GM18951 (cell line): ENCODE data around the gene SERHL2.
A peak's percentile ranks its signal among the peaks of the same experiment; 100 is the strongest.
"Not testable (repeated sequence)": the region's sequence is repeated elsewhere in the genome, so short reads cannot be mapped to it uniquely, and the experiment has no call there.

Experiments
- POLR2A ChIP-seq: IDR thresholded peaks from 4 replicates; pipeline ENCODE4 v1.6.1; 2011; ENCODE audit warnings: mild to moderate bottlenecking; ENCODE audit not compliant: insufficient read length, insufficient read depth; ENCODE audit errors: extremely low read depth
- in situ Hi-C: fragments of 300-500 bp; cut with MboI; formaldehyde crosslinking; loops from one replicate; pipeline ENCODE4 v1.12.0; 2022; ENCODE audit warnings: low sequenced_read_pairs, mixed read lengths, inconsistent platforms; ENCODE audit not compliant: unreplicated experiment

SERHL2 gene

GRCh38 chr22:42553475-42554361, at the start of gene SERHL2:
Gene SERHL2 (plus strand): TSS chr22:42553956. CDS start chr22:42554021, 65 bp downstream.
- in situ Hi-C loops = no loop called here
- TF ChIP-seq POLR2A = no peak

DNA sequence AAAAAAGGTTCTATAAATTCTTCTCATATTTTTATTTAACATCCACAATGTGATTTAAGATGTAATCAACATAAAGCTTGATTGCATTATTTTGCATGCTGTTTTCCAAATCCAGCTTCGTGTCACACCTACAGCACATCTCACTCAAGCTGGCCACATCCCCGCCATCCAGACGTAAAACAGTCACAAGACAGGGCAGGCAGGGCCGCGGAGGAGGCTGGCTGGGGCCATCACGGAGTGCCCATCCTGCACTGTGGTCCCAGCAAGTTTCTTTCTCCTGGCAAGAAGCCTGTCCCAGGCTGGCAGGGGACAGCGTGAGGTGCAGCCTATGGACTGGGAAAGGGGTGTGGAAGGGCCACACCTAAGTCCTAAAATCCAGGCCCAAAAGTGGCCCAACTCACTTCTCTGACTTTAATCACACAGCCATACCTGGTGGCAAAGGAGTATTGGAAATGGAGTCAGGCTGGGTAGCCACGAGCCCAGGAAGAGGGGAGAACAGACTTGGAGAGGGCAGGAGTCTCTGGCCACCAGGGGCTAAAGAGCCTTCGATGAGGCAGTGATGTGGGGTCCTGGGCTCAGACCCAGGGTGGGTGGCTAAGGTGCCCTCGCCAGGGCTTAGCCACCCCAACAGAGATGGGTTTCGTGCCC, 45.3 kb upstream of the SERHL2 start:
- in situ Hi-C loops = not testable (repeated sequence)

GRCh38 chr22:42508975-42509364, 44.8 kb upstream of the SERHL2 start:
- in situ Hi-C loops = not testable (repeated sequence)

DNA sequence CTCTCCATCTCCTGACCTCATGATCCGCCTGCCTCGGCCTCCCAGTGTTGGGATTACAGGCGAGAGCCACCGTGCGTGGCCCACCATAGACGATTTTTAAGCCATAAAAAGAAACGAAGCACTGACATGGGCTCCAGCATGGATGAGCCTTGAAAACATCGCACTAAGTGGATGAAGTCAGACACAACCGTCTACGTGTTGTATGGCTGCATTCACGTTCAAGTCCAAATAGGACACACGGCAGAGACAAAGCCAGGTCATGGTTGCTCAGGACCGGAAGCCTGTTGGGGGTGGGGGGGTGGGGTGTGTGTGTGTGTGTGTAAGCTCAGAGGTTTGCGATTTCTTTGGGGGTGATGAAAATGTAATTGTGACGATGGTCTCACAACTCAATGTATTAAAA, 44.2 kb upstream of the SERHL2 start:
- in situ Hi-C loops = no loop called here
- no peak for TF ChIP-seq POLR2A

DNA sequence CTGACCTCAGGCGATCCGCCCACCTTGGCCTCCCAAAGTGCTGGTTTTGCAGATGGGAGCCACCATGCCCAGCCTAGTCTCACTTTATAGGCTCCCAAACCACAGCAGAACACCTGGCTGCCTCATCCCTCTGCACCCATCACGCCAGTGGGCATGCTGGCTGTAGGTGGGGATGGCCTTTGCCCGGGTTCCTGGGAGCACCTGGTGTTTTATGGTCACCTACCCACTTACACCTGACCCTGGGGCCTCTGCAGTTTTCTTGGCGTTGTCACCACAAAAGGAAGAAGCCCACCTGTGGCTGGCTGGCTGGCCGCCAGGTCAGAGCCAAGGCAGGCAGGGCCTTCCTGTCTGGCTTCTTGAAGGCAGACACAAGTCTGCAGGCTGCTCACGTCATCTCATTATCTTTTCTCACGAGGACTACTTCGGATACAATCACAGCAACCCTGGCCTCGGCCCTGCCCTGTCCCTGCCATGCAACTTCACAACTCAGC, 42.3 kb upstream of the SERHL2 start:
- in situ Hi-C loops = no loop called here
- TF ChIP-seq POLR2A = no peak

GRCh38 chr22:42512273-42512990, 41.3 kb upstream of the SERHL2 start:
- in situ Hi-C loops = not testable (repeated sequence)

- in situ Hi-C loops = not testable (repeated sequence)
These were observed 39.4 kb upstream of the SERHL2 start for GRCh38 chr22:42514331-42514730.

DNA sequence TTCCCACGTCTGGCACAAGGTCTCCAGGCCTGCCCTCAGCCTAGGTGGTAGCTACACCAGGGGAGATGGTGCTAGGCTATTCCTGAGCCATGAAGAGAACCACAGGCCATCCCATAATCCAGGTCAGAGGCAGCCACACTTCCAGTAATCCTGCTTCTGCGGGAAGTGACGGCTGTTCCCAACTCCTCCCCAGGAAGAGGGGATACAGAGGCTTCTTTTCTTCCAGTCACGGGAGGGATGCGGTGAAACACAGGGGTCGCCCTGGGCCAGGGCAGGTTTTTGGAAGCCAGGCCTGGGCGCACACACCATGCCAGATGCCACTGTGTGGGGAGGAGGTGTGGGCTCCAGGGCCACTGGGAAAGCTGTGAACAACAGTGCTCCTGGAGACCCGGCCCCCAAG, 38.5 kb upstream of the SERHL2 start:
- in situ Hi-C loops = loop anchor here (5.0 kb wide), 1 partner anchor 67 kb away; no protein-coding TSS in a partner anchor

DNA sequence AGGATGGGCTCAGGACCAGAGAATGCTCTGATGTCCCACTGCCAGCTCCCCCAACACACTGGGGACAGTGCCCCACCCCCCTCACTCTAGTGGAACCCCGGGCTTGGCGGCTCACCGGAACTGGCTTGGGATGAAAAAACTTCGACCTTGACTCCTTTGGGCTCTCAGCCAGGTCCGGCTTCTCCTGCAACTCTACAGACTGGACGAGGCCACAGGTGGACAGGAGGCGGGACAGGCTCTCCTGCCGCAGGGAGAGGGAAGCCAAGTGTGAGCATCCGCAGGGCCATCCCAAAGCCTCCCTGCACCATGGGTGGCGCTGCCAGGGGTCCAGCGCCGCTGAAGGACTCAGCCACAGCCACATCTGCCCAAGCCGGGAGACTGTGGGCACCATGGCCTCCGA, 37.9 kb upstream of the SERHL2 start:
- no peak for TF ChIP-seq POLR2A
- in situ Hi-C loops = loop anchor here (5.0 kb wide), 1 partner anchor 66 kb away; no protein-coding TSS in a partner anchor

- in situ Hi-C loops = loop anchor here (5.0 kb wide), 1 partner anchor 65 kb away; no protein-coding TSS in a partner anchor
These were observed 36.7 kb upstream of the SERHL2 start for GRCh38 chr22:42517103-42517502.

- in situ Hi-C loops = loop anchor here (5.0 kb wide), 1 partner anchor 63 kb away; no protein-coding TSS in a partner anchor
These were observed 34.9 kb upstream of the SERHL2 start for GRCh38 chr22:42518638-42519524.

GRCh38 chr22:42519525-42520401, 34.0 kb upstream of the SERHL2 start, which contains the start of gene RRP7A:
Gene RRP7A (minus strand): TSS chr22:42519796. CDS start chr22:42519786, 10 bp downstream.
- in situ Hi-C loops = loop anchor here (5.0 kb wide), 1 partner anchor 63 kb away; no protein-coding TSS in a partner anchor
- TF ChIP-seq POLR2A = peak; percentile 90
